Kidney (tissue), 14 donors: ENCODE measurements around the gene MAPK13. TPM values are rescaled to one million over a fixed set of nuclear protein-coding genes. Genes with fewer than 3 reads are reported as not detected.

ENCODE experiments used
- DNase-seq, 5 donors: peaks; one replicate each; pipeline ENCODE4 v3.0.0-alpha.2; 2013 to 2020
- FAIRE-seq: peaks from 2 replicates; lab custom pipeline; 2012; peaks lifted over from hg19 to GRCh38; lab: Jason Lieb, UNC
- H3K27ac ChIP-seq, 2 donors: one replicate each; pipeline ENCODE4 v1.7.0; 2013; ENCODE audit warnings: low read depth in 2 of 2, low read length in 2 of 2, inconsistent platforms in 1 of 2
- H3K27me3 ChIP-seq: one replicate; pipeline ENCODE4 v1.7.1; 2013; ENCODE audit warnings: low read length, inconsistent platforms; ENCODE audit not compliant: control insufficient read depth, insufficient read depth
- H3K36me3 ChIP-seq, 3 donors: one replicate each; pipeline versions ENCODE4 v1.7.0 to v1.7.1; 2013; ENCODE audit warnings: low read length in 3 of 3, control low read depth in 1 of 3, inconsistent platforms in 1 of 3; ENCODE audit not compliant: insufficient read depth in 3 of 3, control insufficient read depth in 2 of 3
- H3K4me1 ChIP-seq, 3 donors: one replicate each; pipeline versions ENCODE4 v1.7.0 to v1.7.1; 2013; ENCODE audit warnings: low read length in 3 of 3, inconsistent platforms in 1 of 3, low read depth in 1 of 3; ENCODE audit not compliant: control insufficient read depth in 2 of 3, insufficient read depth in 2 of 3
- H3K4me3 ChIP-seq, 3 donors: one replicate each; pipeline versions ENCODE4 v1.7.0 to v1.8.1; 2013; ENCODE audit warnings: low read length in 3 of 3, control low read depth in 1 of 3, inconsistent platforms in 1 of 3
- H3K9ac ChIP-seq, 3 donors: one replicate each; pipeline versions ENCODE4 v1.7.0 to v1.7.1; 2013; ENCODE audit warnings: low read length in 3 of 3, control low read depth in 1 of 3, inconsistent platforms in 1 of 3
- H3K9me3 ChIP-seq, 3 donors: one replicate each; pipeline versions ENCODE4 v1.7.0 to v1.7.1; 2013; ENCODE audit warnings: low read length in 3 of 3, control low read depth in 1 of 3, inconsistent platforms in 1 of 3; ENCODE audit not compliant: control insufficient read depth in 2 of 3, insufficient read depth in 1 of 3
- CTCF ChIP-seq: IDR thresholded peaks from 3 replicates; pipeline ENCODE4 v1.5.1; 2012; ENCODE audit warnings: mild to moderate bottlenecking, moderate library complexity, borderline replicate concordance; ENCODE audit not compliant: insufficient read depth; ENCODE audit errors: extremely low read depth
- intact Hi-C: fragments of 100-400 bp; cut with DNase I; formaldehyde crosslinking; loops from one replicate; pipeline ENCODE4 v1.11.1; 2022
- polyA plus RNA-seq: library from polyadenylated mRNA; stranded (reverse); fragments of 350-450 nt; fragmentation: Illumina TruSeq; extraction: RNeasy Lipid Tissue Mini Kit (QIAGEN cat#74804); gene quantifications from one replicate; pipeline ENCODE4 v1.2.3, GENCODE V29; 2014; ENCODE audit warnings: low read depth, low replicate concordance; ENCODE audit not compliant: insufficient read depth
- total RNA-seq: library from RNA; stranded (reverse); fragmentation: NEBNext Ultra II Directional; extraction: Animal tissue kit (Norgen Biotek cat#: 25700); gene quantifications from one replicate; pipeline ENCODE4 v1.2.1, GENCODE V29; 2021
- donor health status: control.
- donor health status: control.
- donor health status: control.
- donor health status: control.
- donor health status: control.
- donor health status: DM: yes; HTN: yes; CAD: no.
- donor health status: Normal renal cell carcinoma (clear cell type).

Gene MAPK13
- total and polyA plus RNA-seq, 2 donors from 2014 or later, result 20.3 to 43.3 TPM

GRCh38 chr6:36186199-36186598, 55.9 kb downstream of the MAPK13 start:
- H3K9ac ChIP-seq, result no peak overlapping the region
- H3K27me3 ChIP-seq, result no peaks in the 10 kb centered on the region
- no peak overlapping the region for H3K27ac ChIP-seq
- DNase-seq (no peak), FAIRE-seq (no peak)
- H3K9me3 ChIP-seq, result no peaks in the 10 kb centered on the region
- H3K4me3 ChIP-seq, result no peak overlapping the region
- H3K4me1 ChIP-seq, result no peaks in the 10 kb centered on the region
- no peaks in the 10 kb centered on the region for H3K36me3 ChIP-seq
- no peak for TF ChIP-seq CTCF
- intact Hi-C loops, result no loop called here

- H3K27me3 ChIP-seq, result no peaks in the 10 kb centered on the region
- TF ChIP-seq CTCF, result no peak
- intact Hi-C loops, result no loop called here
- H3K4me3 ChIP-seq, result no peak overlapping the region
- no peak overlapping the region for H3K9ac ChIP-seq
- H3K4me1 ChIP-seq, result no peaks in the 10 kb centered on the region
- FAIRE-seq (no peak), DNase-seq (no peak)
- H3K36me3 ChIP-seq, result no peaks in the 10 kb centered on the region
- no peak overlapping the region for H3K27ac ChIP-seq
- no peaks in the 10 kb centered on the region for H3K9me3 ChIP-seq
These were observed 57.1 kb downstream of the MAPK13 start for GRCh38 chr6:36187446-36187845.

Other genes with a start within 250 kb of the MAPK13 start
- gene SRPK1, start 209.4 kb upstream of the MAPK13 start, total RNA-seq, result 35.3 TPM
- gene SRPK1, start 209.4 kb upstream of the MAPK13 start, polyA plus RNA-seq, result 12.2 TPM
- 0.22 TPM for gene SLC26A8, start 105.9 kb upstream of the MAPK13 start, total RNA-seq
- gene SLC26A8, start 105.9 kb upstream of the MAPK13 start, polyA plus RNA-seq, result not detected
- gene MAPK14, start 102.7 kb upstream of the MAPK13 start, total RNA-seq, result 56.6 TPM
- gene MAPK14, start 102.7 kb upstream of the MAPK13 start, polyA plus RNA-seq, result 19.9 TPM
- 29.5 TPM for gene BRPF3, start 66.2 kb downstream of the MAPK13 start, total RNA-seq
- gene BRPF3, start 66.2 kb downstream of the MAPK13 start, polyA plus RNA-seq, result 10.2 TPM
- 0.19 TPM for gene PNPLA1, start 139.5 kb downstream of the MAPK13 start, total RNA-seq
- gene PNPLA1, start 139.5 kb downstream of the MAPK13 start, polyA plus RNA-seq, result 1.2 TPM
- 0.44 TPM for gene BNIP5, start 206.4 kb downstream of the MAPK13 start, total RNA-seq
- not detected for gene BNIP5, start 206.4 kb downstream of the MAPK13 start, polyA plus RNA-seq